ENCODE data around the gene CD300LF. TPM values are rescaled to one million over a fixed set of nuclear protein-coding genes. Genes with fewer than 3 reads are reported as not detected.

Gene CD300LF
- total RNA-seq, 2 experiments from 2014 or later, result not detected

DNA sequence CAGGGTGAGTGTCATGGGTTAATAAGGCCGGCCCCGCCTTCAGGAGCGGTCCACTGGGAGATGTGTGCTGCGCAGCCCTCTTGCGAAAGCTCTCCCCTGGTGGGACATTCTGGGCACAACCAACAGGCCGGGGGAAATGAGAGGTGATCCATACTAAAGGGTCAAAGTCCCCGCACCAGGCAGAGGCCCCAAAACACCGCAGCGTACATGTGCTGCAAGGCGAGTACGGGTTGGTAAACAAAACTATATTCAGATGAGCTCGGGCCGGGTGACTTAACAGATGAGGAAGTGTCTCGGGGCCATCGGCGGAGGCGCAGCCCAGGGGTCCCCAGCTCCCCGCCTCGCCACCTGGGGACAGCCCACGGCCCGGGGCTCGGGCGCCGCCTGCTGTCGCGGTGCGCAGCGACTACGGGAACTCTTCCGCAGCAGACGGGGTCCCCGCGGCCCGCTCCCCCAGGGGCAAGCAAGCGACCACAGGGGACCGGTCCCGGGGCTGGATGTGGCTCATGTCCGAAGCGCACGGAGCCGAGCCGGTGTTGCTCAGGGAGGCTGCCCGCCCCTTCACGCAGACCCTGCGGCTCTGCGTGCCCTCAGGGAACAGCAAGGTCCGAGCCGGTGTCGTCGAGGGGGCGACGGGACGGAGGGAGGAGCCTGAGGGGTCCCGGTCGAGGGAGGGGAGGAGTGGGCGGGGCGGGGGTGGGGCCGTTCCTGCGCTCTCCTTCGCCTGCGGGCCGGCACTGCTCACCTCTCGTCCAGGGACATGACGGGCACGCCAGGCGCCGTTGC lies 24.0 kb upstream of the CD300LF start, which contains the start of gene RAB37:
RAB37 (plus strand) TSS at position 744 of the 786 bp plus-strand sequence; CDS start at position 761, 17 bp downstream.
- Mint-ChIP-seq H3K4me1 (peaks cover 53% of the 10 kb centered on the region), H3K27me3 (peaks cover 5% of the 10 kb centered on the region)
- peak; percentile 55 for DNase-seq

DNA sequence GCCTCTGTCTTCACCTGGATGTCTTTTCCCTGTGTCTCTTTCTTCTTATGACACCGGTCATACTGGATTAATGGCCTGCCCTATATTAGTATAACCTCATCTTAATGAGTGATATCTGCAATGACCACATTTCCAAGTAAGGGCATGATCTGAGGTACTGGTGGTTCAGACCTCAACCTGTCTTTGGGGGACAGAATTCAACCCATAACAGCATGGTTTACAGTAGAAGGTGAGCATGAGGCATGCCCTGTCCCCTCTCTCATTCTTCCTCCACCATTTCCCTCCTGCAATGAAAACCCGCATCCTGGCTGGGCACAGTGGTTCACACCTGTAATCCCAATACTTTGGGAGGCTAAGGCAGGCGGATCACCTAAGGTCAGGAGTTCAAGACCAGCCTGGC lies 21.5 kb upstream of the CD300LF start:
- H3K4me3 Mint-ChIP-seq, result no peak overlapping the region
- DNase-seq, result no peak
- no peaks in the 10 kb centered on the region for H3K9me3 Mint-ChIP-seq
- peaks cover 5% of the 10 kb centered on the region for H3K27me3 Mint-ChIP-seq
- H3K36me3 Mint-ChIP-seq (ENCODE audit: low read depth), result peaks cover 6% of the 10 kb centered on the region
- POLR2A ChIA-PET, result interaction anchor here (1.0 kb wide), 1 partner anchor 77 kb away, joined by 3 read pairs; no protein-coding TSS in a partner anchor
- CTCF ChIA-PET, result interaction anchor here (6.2 kb wide), 1 partner anchor 77 kb away, joined by 255 read pairs; no protein-coding TSS in a partner anchor
- H3K27ac Mint-ChIP-seq, result no peak overlapping the region
- H3K4me1 Mint-ChIP-seq, result peaks cover 28% of the 10 kb centered on the region

More for the DNA sequence above, 24.0 kb upstream of the CD300LF start, which contains the start of gene RAB37:
- Mint-ChIP-seq H3K4me3 (peak within 1 kb of the TSS; percentile 87), H3K27ac (peak within 1 kb of the TSS; percentile 89), H3K36me3 (ENCODE audit: low read depth) (peaks cover 9% of the 10 kb centered on the region), H3K9me3 (no peaks in the 10 kb centered on the region)
- CTCF ChIA-PET, result interaction anchor here (0.6 to 6.2 kb wide), 36 partner anchors 10 to 271 kb away, joined by 3 to 255 read pairs (median 4); partner anchors contain the start of genes CD300A, CD300H, NAT9 and NHERF1
- POLR2A ChIA-PET, result interaction anchor here (0.6 to 4.6 kb wide), 14 partner anchors 10 to 82 kb away, joined by 3 to 44 read pairs (median 5); partner anchors contain the start of gene NAT9

DNA sequence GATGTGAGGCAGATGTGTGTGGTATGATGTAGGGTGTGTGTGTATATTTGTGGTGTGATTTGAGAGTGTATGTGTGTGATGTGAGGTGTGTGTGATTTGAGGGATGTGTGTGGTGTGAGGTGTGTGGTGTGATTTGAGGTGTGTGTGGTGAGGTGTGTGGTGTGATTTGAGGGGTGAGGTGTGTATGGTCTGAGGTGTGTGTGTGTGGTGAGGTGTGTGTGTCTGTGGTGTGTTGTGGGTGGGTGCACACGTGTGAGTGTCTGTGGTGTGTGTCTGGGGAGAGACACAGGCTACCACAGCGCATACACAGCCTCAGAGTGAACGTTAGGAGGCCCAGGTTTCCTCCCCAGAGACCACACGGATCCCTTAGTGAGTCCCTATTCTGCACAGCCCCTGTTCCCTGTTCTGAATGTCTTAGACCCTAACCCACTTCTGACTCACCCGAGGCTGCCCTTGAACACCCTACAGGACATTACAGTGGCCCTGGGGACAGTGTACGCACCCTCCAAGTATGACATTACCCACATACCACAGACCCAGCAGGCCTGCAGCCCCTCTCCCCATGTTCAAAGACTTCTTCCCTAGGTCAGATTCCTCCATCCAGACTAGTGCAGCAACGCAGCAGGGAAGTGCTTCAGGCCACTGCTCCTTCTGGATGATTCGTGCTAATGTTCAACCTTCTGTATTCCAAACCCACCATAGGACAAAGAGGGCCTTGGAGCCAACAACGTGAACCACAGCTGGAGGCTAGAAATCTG lies 20.8 kb upstream of the CD300LF start:
- Mint-ChIP-seq H3K4me3 (no peak overlapping the region), H3K27me3 (peaks cover 5% of the 10 kb centered on the region), H3K9me3 (no peaks in the 10 kb centered on the region), H3K36me3 (ENCODE audit: low read depth) (no peaks in the 10 kb centered on the region), H3K4me1 (peaks cover 21% of the 10 kb centered on the region), H3K27ac (no peak overlapping the region)
- ChIA-PET POLR2A (interaction anchor here (1.0 kb wide), 1 partner anchor 76 kb away, joined by 3 read pairs; no protein-coding TSS in a partner anchor), CTCF (no interaction called here)
- DNase-seq, result no peak

DNA sequence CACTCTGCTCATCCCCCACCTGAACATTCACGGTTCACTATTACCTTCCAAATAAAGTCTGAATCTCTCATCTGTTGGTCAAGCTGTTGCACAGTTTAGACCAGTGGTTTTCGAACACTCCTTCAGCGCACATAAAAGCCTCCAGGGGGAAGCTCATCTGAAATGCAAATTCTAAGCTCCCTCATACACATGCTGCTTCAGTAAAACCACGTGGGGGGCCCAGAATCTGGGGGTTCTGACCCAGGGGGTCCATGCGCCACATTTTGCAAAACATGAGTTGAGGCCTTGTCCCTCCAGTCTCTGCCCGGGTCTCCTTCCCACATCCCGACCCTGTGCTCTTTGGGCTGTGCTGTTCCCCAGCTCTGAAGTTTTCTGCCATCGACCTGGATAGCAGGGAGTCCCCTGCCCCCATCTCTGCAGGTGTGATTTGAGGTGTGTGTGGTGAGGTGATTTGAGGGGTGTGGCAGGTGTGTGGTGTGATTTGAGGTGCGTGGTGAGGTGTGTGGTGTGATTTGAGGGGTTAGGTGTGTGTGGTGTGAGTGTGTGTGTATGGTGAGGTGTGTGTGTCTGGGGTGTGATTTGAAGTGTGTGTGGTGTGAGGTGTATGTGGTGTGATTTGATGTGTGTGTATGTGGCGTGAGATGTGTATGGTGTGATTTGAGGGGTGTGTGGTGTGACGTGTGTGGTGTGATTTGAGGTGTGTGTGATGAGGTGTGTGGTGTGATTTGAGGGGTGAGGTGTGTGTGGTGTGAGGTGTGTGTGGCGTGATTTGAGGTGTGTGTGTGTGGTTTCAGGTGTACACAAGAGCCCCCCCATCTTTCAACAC lies 19.5 kb upstream of the CD300LF start:
- Mint-ChIP-seq H3K9me3 (no peaks in the 10 kb centered on the region), H3K27ac (no peak overlapping the region), H3K4me3 (no peak overlapping the region), H3K27me3 (peaks cover 5% of the 10 kb centered on the region), H3K4me1 (peaks cover 8% of the 10 kb centered on the region), H3K36me3 (ENCODE audit: low read depth) (no peaks in the 10 kb centered on the region)
- DNase-seq, result no peak
- POLR2A ChIA-PET, result interaction anchor here (0.7 kb wide), 1 partner anchor 199 kb away, joined by 4 read pairs; no protein-coding TSS in a partner anchor
- CTCF ChIA-PET, result interaction anchor here (0.7 to 1.2 kb wide), 2 partner anchors 74 to 75 kb away, joined by 3 read pairs; no protein-coding TSS in a partner anchor

GRCh38 chr17:74731347-74731605 lies 18.6 kb upstream of the CD300LF start:
- peaks cover 2% of the 10 kb centered on the region for H3K27me3 Mint-ChIP-seq
- no peaks in the 10 kb centered on the region for H3K36me3 Mint-ChIP-seq (ENCODE audit: low read depth)
- H3K9me3 Mint-ChIP-seq, result no peaks in the 10 kb centered on the region
- no peak overlapping the region for H3K4me3 Mint-ChIP-seq
- H3K27ac Mint-ChIP-seq, result no peak overlapping the region
- peaks cover 4% of the 10 kb centered on the region for H3K4me1 Mint-ChIP-seq
- ChIA-PET CTCF (interaction anchor here (0.7 to 1.0 kb wide), 2 partner anchors 17 to 73 kb away, joined by 3 read pairs; partner anchors contain the start of gene NHERF1), POLR2A (interaction anchor here (1.0 kb wide), 1 partner anchor 11 kb away, joined by 3 read pairs; no protein-coding TSS in a partner anchor)
- no peak for DNase-seq

DNA sequence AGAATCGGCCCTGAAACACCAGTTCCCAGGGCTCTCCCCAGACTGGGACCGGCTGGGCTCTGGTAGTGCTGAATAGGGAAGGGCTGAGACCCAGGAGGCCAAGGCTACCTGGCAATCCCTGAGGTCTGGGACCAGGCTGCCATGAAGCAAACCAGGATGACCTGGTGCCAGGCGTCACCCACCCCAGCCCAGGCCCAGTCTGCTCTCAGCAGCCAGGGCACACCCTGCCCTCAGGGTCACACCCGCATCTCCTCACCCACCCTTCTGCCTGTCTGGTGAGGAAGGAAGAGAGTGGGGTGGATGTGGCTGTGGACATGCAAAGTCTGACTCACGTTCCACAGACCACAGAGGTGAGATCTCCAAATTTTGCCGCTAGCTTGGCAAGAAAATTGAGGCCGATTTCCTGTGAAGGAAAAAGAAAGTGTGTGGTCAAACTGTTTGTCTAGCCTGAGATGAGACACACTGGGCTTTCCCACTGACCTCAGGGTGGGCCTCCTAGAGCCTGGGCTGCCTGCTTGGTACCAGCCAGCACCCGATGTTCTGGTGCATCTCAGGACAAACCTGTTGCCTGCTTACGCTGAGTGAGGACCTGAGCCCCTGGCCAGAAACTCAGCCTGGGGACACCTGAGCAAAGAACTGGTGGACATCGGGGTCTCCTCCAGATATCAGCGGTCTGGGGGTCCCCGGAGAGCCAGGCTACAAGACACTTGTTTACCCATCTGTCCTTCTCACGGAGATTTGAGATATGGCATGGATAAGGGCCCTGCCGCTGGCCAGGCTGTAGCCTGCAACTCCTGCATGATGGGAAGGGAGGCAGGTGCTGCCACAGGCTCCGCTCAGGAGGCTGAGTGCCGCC lies 18.0 kb upstream of the CD300LF start:
- Mint-ChIP-seq H3K9me3 (no peaks in the 10 kb centered on the region), H3K4me3 (peak overlapping the region; percentile 3), H3K27ac (peak overlapping the region; percentile 37), H3K36me3 (ENCODE audit: low read depth) (no peaks in the 10 kb centered on the region), H3K4me1 (peaks cover 2% of the 10 kb centered on the region), H3K27me3 (no peaks in the 10 kb centered on the region)
- CTCF ChIA-PET, result interaction anchor here (1.0 to 1.3 kb wide), 2 partner anchors 7 to 17 kb away, joined by 3 to 5 read pairs; partner anchors contain the start of gene NHERF1
- POLR2A ChIA-PET, result interaction anchor here (1.0 kb wide), 1 partner anchor 12 kb away, joined by 3 read pairs; no protein-coding TSS in a partner anchor
- peak; percentile 84 for DNase-seq

DNA sequence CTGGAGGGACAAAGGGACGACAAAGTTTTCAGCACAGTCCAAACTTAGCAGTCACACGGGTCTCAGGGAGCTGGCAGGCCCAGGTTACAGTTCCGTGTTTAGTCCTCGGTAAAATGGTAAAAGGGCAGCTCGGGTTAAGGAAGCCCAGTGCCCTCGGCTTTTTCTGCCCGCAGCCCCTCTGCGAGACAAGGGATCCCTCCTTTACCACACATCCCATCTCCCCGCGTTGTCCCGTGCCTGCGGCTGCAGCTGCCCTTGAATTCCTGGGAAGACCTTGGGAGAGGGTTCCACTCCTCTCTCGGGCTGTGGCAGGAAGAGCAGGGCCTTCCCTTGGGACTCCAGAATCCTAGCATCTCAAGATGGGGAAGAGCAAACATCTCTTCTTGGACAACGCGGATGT lies 17.1 kb upstream of the CD300LF start:
- H3K36me3 Mint-ChIP-seq (ENCODE audit: low read depth), result no peaks in the 10 kb centered on the region
- CTCF ChIA-PET, result interaction anchor here (0.8 to 1.3 kb wide), 2 partner anchors 8 to 55 kb away, joined by 3 to 5 read pairs; no protein-coding TSS in a partner anchor
- H3K4me1 Mint-ChIP-seq, result no peaks in the 10 kb centered on the region
- H3K27me3 Mint-ChIP-seq, result no peaks in the 10 kb centered on the region
- POLR2A ChIA-PET, result no interaction called here
- no peaks in the 10 kb centered on the region for H3K9me3 Mint-ChIP-seq
- no peak for DNase-seq
- H3K4me3 Mint-ChIP-seq, result no peak overlapping the region
- no peak overlapping the region for H3K27ac Mint-ChIP-seq

DNA sequence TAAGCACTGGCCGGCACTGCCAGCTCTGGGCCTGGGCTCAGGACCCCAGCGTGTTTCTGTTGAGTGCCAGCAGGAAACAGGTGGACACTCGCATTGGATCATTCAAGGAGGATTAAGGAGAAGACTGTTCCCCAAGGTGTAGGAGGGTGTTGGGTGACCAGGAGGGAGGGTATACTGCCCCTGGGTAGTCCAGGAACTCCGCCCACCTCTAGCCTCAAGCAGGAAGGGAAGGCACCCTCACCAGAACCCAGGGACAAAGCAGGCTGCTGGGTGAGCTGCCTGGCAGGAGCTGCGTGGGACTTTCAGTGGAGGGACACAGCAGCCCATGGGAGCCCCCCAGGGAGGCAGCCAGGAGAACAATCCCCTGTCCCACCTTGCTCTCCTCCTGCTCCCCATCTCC lies 16.6 kb upstream of the CD300LF start:
- Mint-ChIP-seq H3K27ac (no peak overlapping the region), H3K27me3 (peaks cover 4% of the 10 kb centered on the region), H3K4me3 (no peak overlapping the region), H3K9me3 (no peaks in the 10 kb centered on the region), H3K36me3 (ENCODE audit: low read depth) (no peaks in the 10 kb centered on the region), H3K4me1 (no peaks in the 10 kb centered on the region)
- ChIA-PET CTCF (interaction anchor here (0.8 to 1.3 kb wide), 2 partner anchors 9 to 55 kb away, joined by 3 to 5 read pairs; no protein-coding TSS in a partner anchor), POLR2A (no interaction called here)
- no peak for DNase-seq

- ChIA-PET CTCF (no interaction called here), POLR2A (no interaction called here)
- Mint-ChIP-seq H3K9me3 (no peaks in the 10 kb centered on the region), H3K27ac (no peak overlapping the region), H3K4me1 (peaks cover 4% of the 10 kb centered on the region), H3K4me3 (no peak overlapping the region), H3K36me3 (ENCODE audit: low read depth) (no peaks in the 10 kb centered on the region), H3K27me3 (peaks cover 9% of the 10 kb centered on the region)
- no peak for DNase-seq
These were observed 16.0 kb upstream of the CD300LF start for GRCh38 chr17:74728702-74729075.

- DNase-seq, result no peak
These were observed 15.4 kb upstream of the CD300LF start for GRCh38 chr17:74728033-74728701.

DNA sequence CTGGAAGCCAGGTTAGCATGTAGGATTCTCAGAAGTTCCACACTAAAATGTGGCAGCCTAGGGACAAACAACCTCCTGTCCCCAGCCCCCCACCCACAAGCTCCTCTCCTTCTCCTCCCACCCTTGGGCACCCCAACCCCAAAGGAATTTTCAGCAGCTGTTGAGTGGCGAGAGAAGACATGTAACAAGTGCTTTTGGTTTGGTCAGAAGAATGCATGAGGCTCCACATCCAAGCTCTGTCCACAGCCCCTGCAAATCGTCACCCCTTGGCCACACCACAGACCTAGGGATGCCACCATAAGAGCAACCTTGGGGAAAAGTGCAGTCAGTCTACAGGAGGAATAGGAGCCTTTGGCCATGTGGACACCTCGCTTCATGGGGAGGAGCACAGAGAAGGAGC lies 12.4 kb upstream of the CD300LF start:
- H3K36me3 Mint-ChIP-seq (ENCODE audit: low read depth), result no peaks in the 10 kb centered on the region
- ChIA-PET POLR2A (interaction anchor here (1.3 kb wide), 1 partner anchor 13 kb away, joined by 3 read pairs; no protein-coding TSS in a partner anchor), CTCF (interaction anchor here (1.1 to 2.7 kb wide), 2 partner anchors 12 to 67 kb away, joined by 3 to 12 read pairs; partner anchors contain the start of gene RAB37)
- no peak overlapping the region for H3K27ac Mint-ChIP-seq
- peaks cover 4% of the 10 kb centered on the region for H3K4me1 Mint-ChIP-seq
- H3K27me3 Mint-ChIP-seq, result peaks cover 28% of the 10 kb centered on the region
- DNase-seq, result no peak
- no peak overlapping the region for H3K4me3 Mint-ChIP-seq
- H3K9me3 Mint-ChIP-seq, result no peaks in the 10 kb centered on the region

More at GRCh38 chr17:74728033-74728701, 15.4 kb upstream of the CD300LF start:
- Mint-ChIP-seq H3K4me3 (no peak overlapping the region), H3K27me3 (peaks cover 9% of the 10 kb centered on the region), H3K27ac (no peak overlapping the region), H3K4me1 (peaks cover 4% of the 10 kb centered on the region), H3K9me3 (no peaks in the 10 kb centered on the region), H3K36me3 (ENCODE audit: low read depth) (no peaks in the 10 kb centered on the region)
- POLR2A ChIA-PET, result no interaction called here
- CTCF ChIA-PET, result no interaction called here

Measured in activated CD4-positive, alpha-beta memory T cell treated with anti-CD3 and anti-CD28 coated beads, Interleukin-2, amount 10 ng/mL, durations not matched to agents 7 days and 5 days (primary cell).